Kidney capillary endothelial cell (primary cell): Measurements from ENCODE around the gene MSMB.
"Not testable (repeated sequence)": the region's sequence is repeated elsewhere in the genome, so short reads cannot be mapped to it uniquely, and the experiment has no call there.

Experiments
- DNase-seq: peaks from one replicate; pipeline ENCODE4 v3.0.0-alpha.2; 2018; ENCODE audit warnings: low spot score

Gene MSMB

GRCh38 chr10:46069771-46070463 is 23.8 kb upstream of the MSMB start:
- DNase-seq, result no peak

DNA sequence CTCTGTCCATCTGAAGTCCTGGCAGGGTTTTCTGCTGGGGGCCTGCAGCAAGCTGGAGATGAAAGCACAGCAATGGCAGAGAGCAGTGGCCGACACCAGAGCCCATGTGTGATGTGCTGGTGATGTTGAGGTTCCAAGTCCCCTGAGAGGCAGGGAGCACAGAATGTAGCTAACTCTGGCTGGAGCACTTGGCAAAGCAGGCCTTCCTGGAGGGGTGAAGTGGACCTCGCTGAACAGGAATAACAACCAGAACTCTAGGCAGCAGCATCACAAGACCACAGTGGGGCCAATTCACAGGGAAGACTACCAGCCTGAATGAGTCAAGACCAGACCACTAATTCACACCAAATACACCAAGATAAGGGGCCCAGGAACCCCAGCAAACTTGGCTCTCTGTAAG is 22.8 kb upstream of the MSMB start:
- DNase-seq, result no peak

- DNase-seq, result no peak
Observed at GRCh38 chr10:46068117-46068516, 22.0 kb upstream of the MSMB start.

GRCh38 chr10:46064269-46064817 is 18.3 kb upstream of the MSMB start:
- DNase-seq, result no peak

GRCh38 chr10:46062723-46063428 is 16.8 kb upstream of the MSMB start:
- no peak for DNase-seq

DNA sequence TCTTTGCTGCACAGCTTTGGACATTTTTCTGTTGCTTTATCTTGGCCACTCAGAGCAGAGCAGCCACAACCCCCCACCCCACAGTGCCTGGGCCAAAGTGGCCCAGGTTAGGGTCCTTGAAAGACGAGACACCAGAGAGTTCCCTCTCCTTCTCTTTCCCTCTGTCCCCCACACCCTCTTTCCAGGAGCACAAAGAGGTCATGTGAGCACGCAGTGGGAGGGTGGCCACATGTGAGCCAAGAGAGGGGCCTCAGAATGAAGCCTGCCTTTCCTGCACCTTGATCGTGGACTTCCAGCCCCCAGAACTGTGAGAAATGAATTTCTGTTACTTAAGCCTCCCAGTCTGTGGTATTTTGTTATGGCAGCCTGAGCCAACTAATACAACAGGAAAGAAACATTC is 14.6 kb upstream of the MSMB start:
- DNase-seq, result no peak

- DNase-seq, result not testable (repeated sequence)
Observed at GRCh38 chr10:46057927-46058326, 11.9 kb upstream of the MSMB start.

GRCh38 chr10:46057038-46057437 is 11.0 kb upstream of the MSMB start:
- no peak for DNase-seq

DNA sequence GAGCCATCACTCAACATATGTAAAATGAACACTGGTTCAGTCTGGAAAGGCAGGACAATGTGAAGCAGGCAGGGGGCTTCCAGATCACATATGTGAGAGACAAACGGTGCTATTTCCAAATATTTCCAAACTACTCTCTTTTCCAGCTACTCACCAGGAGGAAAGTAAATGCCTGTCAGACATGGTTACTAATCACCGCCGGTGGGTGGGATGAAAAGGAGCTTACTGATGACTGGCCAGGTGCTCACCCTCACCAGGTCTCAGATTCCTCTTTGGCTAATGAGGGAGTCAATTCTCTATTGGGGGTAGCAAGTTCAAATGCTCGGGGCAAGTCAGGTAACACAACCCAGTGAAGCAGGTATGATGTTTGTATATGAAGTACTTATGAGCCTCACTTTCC is 9.7 kb upstream of the MSMB start:
- no peak for DNase-seq

DNA sequence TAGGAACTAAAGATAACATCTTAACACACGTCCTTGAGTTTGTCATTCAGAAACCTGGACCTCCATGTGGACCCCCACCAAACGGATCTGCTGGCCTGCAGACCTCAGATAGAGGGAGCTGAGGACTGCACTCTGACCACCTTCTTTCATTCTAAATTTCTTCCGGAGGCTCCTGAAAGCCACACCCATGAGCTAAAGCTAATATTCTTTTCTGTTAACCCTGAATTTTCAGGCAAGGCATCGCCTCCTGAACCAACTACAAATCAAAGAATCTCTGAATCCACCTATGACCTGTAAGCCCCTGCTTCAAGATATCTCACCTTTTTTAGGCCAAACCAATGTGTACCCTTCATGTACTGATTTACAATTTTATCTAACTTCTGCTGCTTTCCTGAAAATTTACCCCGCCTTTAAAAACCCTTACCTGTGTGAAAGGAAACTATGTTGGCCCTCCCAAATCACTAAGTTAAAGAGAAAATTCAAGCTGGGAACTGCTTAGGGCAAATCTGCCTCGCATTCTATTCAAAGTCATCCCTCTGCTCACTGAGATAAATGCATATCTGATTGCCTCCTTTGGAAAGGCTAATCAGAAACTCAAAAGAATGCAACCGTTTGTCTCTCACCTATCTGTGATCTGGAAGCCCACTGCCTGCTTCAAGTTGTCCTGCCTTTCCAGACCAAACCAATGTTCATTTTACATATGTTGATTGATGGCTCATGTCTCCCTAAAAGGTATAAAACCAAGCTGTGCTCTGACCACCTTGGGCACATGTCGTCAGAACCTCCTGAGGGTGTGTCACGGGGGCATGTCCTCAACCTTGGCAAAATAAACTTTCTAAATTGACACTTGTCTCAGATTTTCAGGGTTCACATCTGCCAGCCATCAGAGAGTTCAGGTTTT is 7.7 kb upstream of the MSMB start:
- DNase-seq, result no peak

GRCh38 chr10:46052791-46053375 is 6.8 kb upstream of the MSMB start:
- no peak for DNase-seq

GRCh38 chr10:46052057-46052790 is 6.2 kb upstream of the MSMB start:
- DNase-seq, result no peak

- no peak for DNase-seq
Observed at GRCh38 chr10:46050941-46051623, 5.0 kb upstream of the MSMB start.

GRCh38 chr10:46049497-46049831 is 3.4 kb upstream of the MSMB start:
- not testable (repeated sequence) for DNase-seq

DNA sequence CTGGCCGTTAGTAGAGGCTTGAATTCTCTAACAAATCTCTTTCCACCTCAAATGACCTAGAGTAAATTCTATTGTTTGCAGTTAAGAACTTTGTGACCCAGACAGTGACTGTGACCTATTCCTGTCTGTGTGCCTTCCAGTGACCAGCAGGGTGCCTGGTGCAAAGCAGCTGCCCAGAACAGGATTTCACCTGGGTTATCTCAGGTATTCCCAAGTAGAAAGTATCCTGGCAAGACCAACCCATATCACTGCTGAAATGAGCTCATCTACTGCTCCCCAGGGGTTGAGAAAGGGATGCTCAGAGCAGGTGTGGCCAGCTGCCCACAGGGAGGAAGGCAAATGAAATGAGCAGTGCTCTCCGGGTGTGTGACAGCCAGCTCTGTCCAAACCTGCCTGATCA is 2.1 kb upstream of the MSMB start:
- no peak for DNase-seq

- DNase-seq, result no peak
Observed at GRCh38 chr10:46042527-46042926, 3.5 kb downstream of the MSMB start.

DNA sequence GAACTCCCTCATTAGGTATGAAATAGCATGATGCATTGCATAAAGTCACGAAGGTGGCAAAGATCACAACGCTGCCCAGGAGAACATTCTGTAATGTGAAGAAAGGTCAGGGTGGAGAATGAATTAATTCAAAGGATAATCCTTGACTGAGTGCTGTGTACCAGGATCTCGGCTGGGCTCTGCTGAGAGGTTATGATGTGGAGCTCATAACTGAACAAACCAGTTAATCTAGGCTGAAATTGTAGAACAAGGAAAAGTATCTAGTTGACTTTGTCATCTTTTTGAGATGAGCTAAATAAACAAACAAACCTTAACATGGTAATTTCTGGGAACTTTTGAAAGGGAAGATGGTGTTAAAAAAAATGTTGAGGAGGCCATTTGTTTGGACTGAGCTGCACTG is 6.1 kb downstream of the MSMB start:
- no peak for DNase-seq

- DNase-seq, result no peak
Observed at GRCh38 chr10:46037107-46037825, 8.8 kb downstream of the MSMB start.

DNA sequence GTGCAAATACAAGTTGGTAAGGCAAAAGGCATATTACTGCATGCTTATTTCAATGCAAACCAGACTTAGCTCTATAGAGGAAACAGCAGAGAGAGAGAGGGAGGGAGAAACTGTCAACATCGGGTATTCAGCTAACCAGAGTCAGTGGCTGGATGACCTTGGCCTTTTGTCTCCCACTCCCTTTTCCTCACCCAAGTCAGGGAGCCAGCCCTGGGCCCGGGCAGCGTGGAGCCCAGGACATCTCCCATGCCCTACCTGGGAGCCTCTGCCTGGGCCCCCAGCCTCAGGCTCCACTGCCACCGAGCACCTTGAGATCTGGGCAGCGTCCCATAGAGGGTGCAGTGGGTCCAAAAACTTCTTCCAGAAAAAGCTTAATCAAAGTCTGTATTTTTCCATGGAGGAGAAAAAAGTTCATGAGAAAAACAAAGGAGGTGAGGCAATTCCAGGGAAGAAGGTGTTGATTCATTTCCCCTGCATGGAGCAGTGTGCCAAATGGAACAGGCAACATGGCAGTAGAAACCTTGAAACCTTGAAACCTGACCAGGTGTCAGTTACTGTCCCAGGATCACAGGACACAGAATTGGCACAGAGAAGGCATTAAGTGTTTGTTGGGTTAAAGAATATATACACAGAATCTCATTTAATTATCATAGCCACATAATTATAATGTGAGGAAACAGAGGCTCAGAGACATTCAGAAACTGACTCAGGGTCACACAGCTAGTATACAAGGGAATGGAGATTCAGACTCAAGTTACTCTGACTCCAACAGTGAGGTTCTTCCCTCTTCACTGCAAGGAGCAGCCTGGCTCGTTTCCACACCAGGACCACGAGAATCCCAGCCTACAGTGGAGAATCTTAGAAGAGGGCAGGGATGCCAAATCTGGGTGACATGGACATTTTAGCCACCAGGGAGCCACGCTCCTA is 9.9 kb downstream of the MSMB start:
- DNase-seq, result peak; percentile 37
